ENCODE data around the gene RAB7B.
"Not testable (repeated sequence)": the region's sequence is repeated elsewhere in the genome, so short reads cannot be mapped to it uniquely, and the experiment has no call there.

RAB7B gene

GRCh38 chr1:205996641-205997040 is 6.6 kb downstream of the RAB7B start:
- not testable (repeated sequence) for DNase-seq (ENCODE audit: low spot score)

GRCh38 chr1:205994346-205994745 is 8.8 kb downstream of the RAB7B start:
- DNase-seq (ENCODE audit: low spot score): no peak

GRCh38 chr1:205993068-205993467 is 10.1 kb downstream of the RAB7B start:
- no peak for DNase-seq (ENCODE audit: low spot score)

GRCh38 chr1:205992218-205992882 is 10.8 kb downstream of the RAB7B start:
- no peak for DNase-seq (ENCODE audit: low spot score)

GRCh38 chr1:205991237-205991636 is 12.0 kb downstream of the RAB7B start:
- DNase-seq (ENCODE audit: low spot score): no peak

- no peak for DNase-seq (ENCODE audit: low spot score)
These were observed 13.0 kb downstream of the RAB7B start for GRCh38 chr1:205990226-205990625.

- no peak for DNase-seq (ENCODE audit: low spot score)
These were observed 13.4 kb downstream of the RAB7B start for GRCh38 chr1:205989786-205990185.

- DNase-seq (ENCODE audit: low spot score): no peak
These were observed 14.6 kb downstream of the RAB7B start for GRCh38 chr1:205988585-205988995.

GRCh38 chr1:205986861-205987260 is 16.3 kb downstream of the RAB7B start:
- no peak for DNase-seq (ENCODE audit: low spot score)

GRCh38 chr1:205986292-205986691 is 16.9 kb downstream of the RAB7B start:
- peak; percentile 20 for DNase-seq (ENCODE audit: low spot score)

GRCh38 chr1:205985330-205986005 is 17.7 kb downstream of the RAB7B start:
- no peak for DNase-seq (ENCODE audit: low spot score)

GRCh38 chr1:205983925-205984725 is 19.1 kb downstream of the RAB7B start:
- peak; percentile 38 for DNase-seq (ENCODE audit: low spot score)

- no peak for DNase-seq (ENCODE audit: low spot score)
These were observed 21.9 kb downstream of the RAB7B start for GRCh38 chr1:205981257-205981656.

GRCh38 chr1:205980237-205980870 is 22.8 kb downstream of the RAB7B start:
- no peak for DNase-seq (ENCODE audit: low spot score)

- DNase-seq (ENCODE audit: low spot score): no peak
These were observed 23.9 kb downstream of the RAB7B start for GRCh38 chr1:205979301-205979700.

GRCh38 chr1:205978676-205979075 is 24.5 kb downstream of the RAB7B start:
- DNase-seq (ENCODE audit: low spot score): no peak

- peak; percentile 88 for DNase-seq (ENCODE audit: low spot score)
These were observed 25.7 kb downstream of the RAB7B start for GRCh38 chr1:205977402-205978014.

GRCh38 chr1:205976708-205977401 is 26.3 kb downstream of the RAB7B start:
- DNase-seq (ENCODE audit: low spot score): no peak

GRCh38 chr1:205976036-205976435 is 27.2 kb downstream of the RAB7B start:
- DNase-seq (ENCODE audit: low spot score): no peak

- DNase-seq (ENCODE audit: low spot score): no peak
These were observed 27.7 kb downstream of the RAB7B start for GRCh38 chr1:205975387-205975998.

GRCh38 chr1:205974712-205975111 is 28.5 kb downstream of the RAB7B start:
- no peak for DNase-seq (ENCODE audit: low spot score)

All from NAMALWA (cell line).